Ovary (tissue), 9 donors: ENCODE data around the gene KRT84. TPM values are rescaled to one million over a fixed set of nuclear protein-coding genes. Genes with fewer than 3 reads are reported as not detected.

Experiments
- DNase-seq, 5 donors: peaks; one replicate each; pipeline ENCODE4 v3.0.0-alpha.2; 2019 to 2020
- H3K27ac ChIP-seq, 2 donors: fragments of 200-600 bp; one replicate each; pipeline versions ENCODE4 v1.5.1 to v1.8.0; 2019 to 2022
- H3K27me3 ChIP-seq: fragments of 200-600 bp; one replicate; pipeline ENCODE4 v1.8.0; 2022
- H3K36me3 ChIP-seq: fragments of 200-600 bp; sonication (generic); one replicate; pipeline ENCODE4 v1.5.1; 2019
- H3K4me1 ChIP-seq: one replicate; pipeline ENCODE4 v1.8.1; 2013; ENCODE audit warnings: mild to moderate bottlenecking, moderate library complexity; ENCODE audit not compliant: insufficient read depth
- H3K4me3 ChIP-seq: fragments of 200-600 bp; sonication (generic); one replicate; pipeline ENCODE4 v1.5.1; 2017
- H3K9me3 ChIP-seq, 2 donors: fragments of 200-600 bp in 1 of 2; sonication (generic) in 1 of 2; one replicate each; pipeline versions ENCODE4 v1.5.1 to v1.8.1; 2013 to 2019; ENCODE audit warnings: mild to moderate bottlenecking in 1 of 2, moderate library complexity in 1 of 2
- EP300 ChIP-seq: sonication (generic); formaldehyde crosslinking; IDR thresholded peaks from one replicate; pipeline ENCODE4 v1.6.1; 2017; ENCODE audit warnings: antibody characterized with exemption
- POLR2A ChIP-seq: fragments of 450-650 bp; IDR thresholded peaks from one replicate; pipeline ENCODE4 v1.6.1; 2017; ENCODE audit warnings: antibody characterized with exemption, mild to moderate bottlenecking, moderate library complexity
- WGBS, 3 donors: extraction: QIAGEN DNeasy Blood & Tissue Kit in 1 of 3; methylation state at CpG; one replicate each; pipeline versions ENCODE4 v1.1.5 to v1.1.7; 2013 to 2017; 5-methylcytosine and 5-hydroxymethylcytosine counted together
- intact Hi-C, 4 donors: fragments of 100-400 bp; cut with DNase I; formaldehyde crosslinking; loops; one replicate each; pipeline versions ENCODE4 v1.11.0 to v1.15.1; 2022 to 2023
- polyA plus RNA-seq, 2 donors: library from polyadenylated mRNA; stranded (reverse); fragments of 200-250 nt in 1 of 2; fragments of 350-450 nt in 1 of 2; fragmentation: Illumina TruSeq in 1 of 2; extraction: RNeasy Lipid Tissue Mini Kit (QIAGEN cat#74804) in 1 of 2; gene quantifications; one replicate each; pipeline ENCODE4 v1.2.3, GENCODE V29; 2013 to 2014
- total RNA-seq, 7 donors: library from RNA; depleted of rRNA in 2 of 7; stranded (reverse); fragments of >200 nt in 2 of 7; fragmentation: NEBNext Ultra II Directional in 3 of 7; extraction: Animal tissue kit (Norgen Biotek cat#: 25700) in 3 of 7; gene quantifications; one replicate each; pipeline versions ENCODE4 v1.1.0 to v1.2.4, GENCODE V29; 2016 to 2023
- TF ChIP-seq, protein P1 (sequence below), 3 donors: fragments of 450-650 bp in 2 of 3; fragments of 200-600 bp in 1 of 3; IDR thresholded peaks; one replicate each; pipeline versions ENCODE4 v1.5.1 to v1.8.0; 2016 to 2022; ENCODE audit warnings: antibody characterized with exemption in 3 of 3, mild to moderate bottlenecking in 1 of 3
- donor health status: DM: no; HTN: no; CAD: no; lungs with moderate emphysema.
- donor health status: DM: no; HTN: no; CAD: no.
- donor health status: Bipolar disorder and iron deficiency.
- donor health status: DM: yes; HTN: yes; CAD: no.
- donor health status: DM: no; HTN: no; CAD: no.
- donor health status: DM: yes; HTN: yes; CAD: no.

The KRT84 gene
- total and polyA plus RNA-seq, 9 donors = not detected

GRCh38 chr12:52402873-52403540, 17.6 kb upstream of the KRT84 start:
- no peak overlapping the region for H3K27ac ChIP-seq
- H3K4me3 ChIP-seq = no peak overlapping the region
- intact Hi-C loops = no loop called here
- 51 to 59% (median 53%) methylated on average over 3 of the region's 3 CpGs for WGBS, 3 donors
- TF ChIP-seq, protein P1, sequence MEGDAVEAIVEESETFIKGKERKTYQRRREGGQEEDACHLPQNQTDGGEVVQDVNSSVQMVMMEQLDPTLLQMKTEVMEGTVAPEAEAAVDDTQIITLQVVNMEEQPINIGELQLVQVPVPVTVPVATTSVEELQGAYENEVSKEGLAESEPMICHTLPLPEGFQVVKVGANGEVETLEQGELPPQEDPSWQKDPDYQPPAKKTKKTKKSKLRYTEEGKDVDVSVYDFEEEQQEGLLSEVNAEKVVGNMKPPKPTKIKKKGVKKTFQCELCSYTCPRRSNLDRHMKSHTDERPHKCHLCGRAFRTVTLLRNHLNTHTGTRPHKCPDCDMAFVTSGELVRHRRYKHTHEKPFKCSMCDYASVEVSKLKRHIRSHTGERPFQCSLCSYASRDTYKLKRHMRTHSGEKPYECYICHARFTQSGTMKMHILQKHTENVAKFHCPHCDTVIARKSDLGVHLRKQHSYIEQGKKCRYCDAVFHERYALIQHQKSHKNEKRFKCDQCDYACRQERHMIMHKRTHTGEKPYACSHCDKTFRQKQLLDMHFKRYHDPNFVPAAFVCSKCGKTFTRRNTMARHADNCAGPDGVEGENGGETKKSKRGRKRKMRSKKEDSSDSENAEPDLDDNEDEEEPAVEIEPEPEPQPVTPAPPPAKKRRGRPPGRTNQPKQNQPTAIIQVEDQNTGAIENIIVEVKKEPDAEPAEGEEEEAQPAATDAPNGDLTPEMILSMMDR (IDR thresholded peaks at IDR 0.05) = no peak
- TF ChIP-seq EP300 (no peak), POLR2A (no peak)
- no peaks in the 10 kb centered on the region for H3K27me3 ChIP-seq
- no peaks in the 10 kb centered on the region for H3K9me3 ChIP-seq
- no peaks in the 10 kb centered on the region for H3K36me3 ChIP-seq
- DNase-seq = no peak
- no peaks in the 10 kb centered on the region for H3K4me1 ChIP-seq

DNA sequence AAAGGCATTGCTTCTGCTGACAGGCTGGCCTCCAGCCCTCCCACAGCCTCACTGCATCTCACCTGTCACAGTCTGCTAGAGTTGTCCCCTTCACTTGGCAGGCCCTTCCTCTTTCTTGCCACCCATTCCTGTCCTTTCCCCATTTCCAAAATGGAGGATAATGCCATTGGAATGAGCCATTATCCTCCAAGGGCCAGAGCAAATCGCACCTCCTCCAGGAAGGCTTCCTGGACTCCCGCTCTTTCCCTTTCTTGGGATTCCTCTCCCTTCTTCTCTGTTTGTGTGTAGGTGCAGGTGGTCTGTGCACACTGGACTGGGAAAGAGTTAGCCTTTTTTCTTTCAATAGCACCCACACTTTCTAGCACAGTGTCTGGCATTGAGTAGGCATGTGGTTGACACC, 16.9 kb upstream of the KRT84 start:
- 94 to 98% (median 95%) methylated on average over 2 of the region's 2 CpGs for WGBS, 3 donors

GRCh38 chr12:52401926-52402325, 16.5 kb upstream of the KRT84 start:
- no peaks in the 10 kb centered on the region for H3K9me3 ChIP-seq
- H3K4me3 ChIP-seq = no peak overlapping the region
- TF ChIP-seq, protein P1 (IDR thresholded peaks at IDR 0.05) = no peak
- TF ChIP-seq POLR2A = no peak
- no peak for TF ChIP-seq EP300
- H3K27ac ChIP-seq = no peak overlapping the region
- 68 to 85% (median 71%) methylated on average over 4 of the region's 4 CpGs for WGBS, 3 donors
- H3K27me3 ChIP-seq = no peaks in the 10 kb centered on the region
- DNase-seq = no peak
- intact Hi-C loops = no loop called here
- no peaks in the 10 kb centered on the region for H3K36me3 ChIP-seq
- no peaks in the 10 kb centered on the region for H3K4me1 ChIP-seq

More for the DNA sequence above, 16.9 kb upstream of the KRT84 start:
- Histone ChIP-seq H3K36me3 (no peaks in the 10 kb centered on the region), H3K4me3 (no peak overlapping the region), H3K9me3 (no peaks in the 10 kb centered on the region), H3K4me1 (no peaks in the 10 kb centered on the region), H3K27ac (no peak overlapping the region), H3K27me3 (no peaks in the 10 kb centered on the region)
- no peak for DNase-seq
- TF ChIP-seq, protein P1 (IDR thresholded peaks at IDR 0.05) = no peak
- no peak for TF ChIP-seq POLR2A
- TF ChIP-seq EP300 = no peak
- intact Hi-C loops = no loop called here

GRCh38 chr12:52401526-52401925, 16.1 kb upstream of the KRT84 start:
- H3K27ac ChIP-seq = no peak overlapping the region
- H3K4me1 ChIP-seq = no peaks in the 10 kb centered on the region
- no peaks in the 10 kb centered on the region for H3K9me3 ChIP-seq
- no peaks in the 10 kb centered on the region for H3K27me3 ChIP-seq
- WGBS, 3 donors = 76 to 81% (median 77%) methylated on average over 5 of the region's 5 CpGs
- TF ChIP-seq, protein P1 (IDR thresholded peaks at IDR 0.05) = no peak
- TF ChIP-seq EP300 = no peak
- TF ChIP-seq POLR2A = no peak
- H3K36me3 ChIP-seq = no peaks in the 10 kb centered on the region
- H3K4me3 ChIP-seq = no peak overlapping the region
- intact Hi-C loops = no loop called here
- DNase-seq = no peak
